GM21737 (cell line): ENCODE measurements around the gene FAM222A.

Experiments used
- ATAC-seq: cut with Tn5 transposase; IDR thresholded peaks from one replicate; pipeline ENCODE4 v1.9.1; 2021; ENCODE audit warnings: mild to moderate bottlenecking, moderate library complexity; ENCODE audit not compliant: unreplicated experiment

FAM222A gene

GRCh38 chr12:109817627-109818231 lies 104.1 kb downstream of the FAM222A start:
- no peak for ATAC-seq

GRCh38 chr12:109818253-109818652 lies 104.6 kb downstream of the FAM222A start:
- ATAC-seq = no peak

- no peak for ATAC-seq
These were observed 105.4 kb downstream of the FAM222A start for GRCh38 chr12:109818905-109819500.
